ENCODE results near the gene ARL4D.
"Not testable (repeated sequence)": the region's sequence is repeated elsewhere in the genome, so short reads cannot be mapped to it uniquely, and the experiment has no call there.

The ARL4D gene

DNA sequence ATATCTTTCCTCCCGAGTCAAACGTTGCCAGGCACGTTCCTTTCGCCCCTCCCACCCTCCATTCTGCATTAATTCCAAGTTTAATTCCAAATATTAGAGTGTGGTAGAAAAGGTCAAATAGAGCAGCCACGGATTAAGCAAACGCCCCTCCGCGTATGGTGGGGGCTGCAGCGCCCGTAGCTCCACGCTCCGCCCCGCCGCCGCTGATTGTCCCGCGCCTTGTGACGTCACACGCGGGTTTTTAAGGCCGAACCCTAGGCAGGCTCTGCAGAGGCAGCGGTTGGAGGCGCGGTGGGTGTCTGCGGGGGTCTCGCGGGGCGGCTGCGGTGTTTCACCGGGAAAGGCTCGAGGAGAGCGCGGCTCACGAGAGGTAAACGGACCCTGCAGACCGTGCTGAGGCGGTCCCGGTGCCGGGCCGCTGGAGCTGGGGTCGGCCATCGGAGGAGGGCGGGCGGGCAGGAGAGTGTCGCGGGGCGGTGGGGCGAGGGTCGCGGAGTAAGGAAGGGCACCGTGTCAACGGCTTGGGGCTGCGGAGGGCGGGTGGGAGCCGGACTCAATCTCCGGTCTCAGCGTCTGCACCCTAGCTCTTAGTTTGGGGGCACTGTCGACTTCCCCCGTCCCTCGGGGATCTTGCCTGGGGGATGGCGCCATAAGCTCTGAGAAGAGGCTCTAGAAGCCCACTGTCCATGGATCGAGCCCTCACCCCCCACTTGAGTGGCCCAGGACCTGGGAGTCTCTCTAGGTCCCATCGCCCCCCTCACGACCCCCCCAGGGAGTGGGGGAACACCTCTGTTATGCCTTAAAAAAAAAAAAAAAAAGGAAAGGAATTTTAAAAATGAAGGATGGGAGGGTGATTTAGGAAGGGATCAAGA is at the start of gene ARL4D:
TSS of gene ARL4D (plus strand) at position 270 of the 872 bp plus-strand sequence. CDS start 740 bp downstream, outside the sequence.
- DNase-seq = peak; percentile 85 to 87

DNA sequence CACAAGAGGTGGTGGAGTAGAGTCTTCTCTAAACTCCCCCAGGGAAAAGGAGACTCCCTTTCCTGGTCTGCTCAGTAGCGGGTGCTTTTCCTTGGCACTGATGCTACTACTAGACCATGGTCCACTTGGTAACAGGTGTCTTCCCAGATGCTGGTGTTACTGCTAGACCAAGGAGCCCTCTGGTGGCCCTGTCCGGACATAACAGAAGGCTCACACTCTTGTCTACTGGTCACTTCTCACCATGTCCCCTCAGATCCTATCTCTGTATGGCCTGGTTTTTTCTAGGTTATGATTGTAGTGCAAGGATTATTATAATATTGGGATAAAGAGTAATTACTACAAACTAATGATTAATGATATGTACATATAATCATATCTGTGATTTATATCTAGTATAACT is 49.7 kb upstream of the ARL4D start:
- DNase-seq = no peak

DNA sequence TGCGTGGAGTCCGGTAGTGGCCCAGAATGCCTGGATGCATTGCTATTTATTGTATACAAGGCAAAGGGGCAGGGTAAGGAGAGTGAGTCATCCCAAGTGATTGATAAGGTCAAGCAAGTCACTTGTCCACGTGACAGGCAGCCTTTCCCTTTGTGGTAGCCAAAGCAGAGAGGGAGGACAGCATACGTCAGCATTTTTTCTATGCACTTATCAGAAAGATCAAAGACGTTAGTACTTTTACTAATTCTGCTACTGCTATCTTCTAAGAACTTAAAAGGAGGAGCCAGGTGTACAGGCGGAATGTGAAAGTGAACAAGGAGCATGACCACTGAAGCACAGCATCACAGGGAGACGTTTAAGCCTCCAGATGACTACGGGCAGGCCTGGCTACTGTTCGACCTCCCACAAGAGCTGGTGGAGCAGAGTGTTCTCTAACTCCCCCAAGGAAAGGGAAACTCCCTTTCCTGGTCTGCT is 47.9 kb upstream of the ARL4D start:
- no peak for DNase-seq

DNA sequence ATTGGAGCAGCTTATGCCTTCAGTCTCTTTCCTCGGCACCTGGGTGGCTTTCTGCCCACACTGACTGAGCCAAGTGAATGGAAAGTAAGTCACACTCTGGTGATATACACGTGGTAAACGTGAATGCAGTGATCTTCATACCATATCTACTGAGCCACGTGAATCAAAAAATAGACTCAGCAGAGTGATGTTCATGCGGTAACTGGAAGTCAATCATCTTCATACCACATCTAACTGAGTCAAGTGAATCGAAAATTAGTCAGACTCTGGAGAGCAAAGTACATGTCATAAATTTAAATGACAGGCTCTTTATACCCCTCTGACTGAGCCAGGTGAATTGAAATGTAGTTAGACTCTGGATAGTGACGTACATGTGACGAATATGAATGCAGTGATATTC is 47.1 kb upstream of the ARL4D start:
- no peak for DNase-seq

DNA sequence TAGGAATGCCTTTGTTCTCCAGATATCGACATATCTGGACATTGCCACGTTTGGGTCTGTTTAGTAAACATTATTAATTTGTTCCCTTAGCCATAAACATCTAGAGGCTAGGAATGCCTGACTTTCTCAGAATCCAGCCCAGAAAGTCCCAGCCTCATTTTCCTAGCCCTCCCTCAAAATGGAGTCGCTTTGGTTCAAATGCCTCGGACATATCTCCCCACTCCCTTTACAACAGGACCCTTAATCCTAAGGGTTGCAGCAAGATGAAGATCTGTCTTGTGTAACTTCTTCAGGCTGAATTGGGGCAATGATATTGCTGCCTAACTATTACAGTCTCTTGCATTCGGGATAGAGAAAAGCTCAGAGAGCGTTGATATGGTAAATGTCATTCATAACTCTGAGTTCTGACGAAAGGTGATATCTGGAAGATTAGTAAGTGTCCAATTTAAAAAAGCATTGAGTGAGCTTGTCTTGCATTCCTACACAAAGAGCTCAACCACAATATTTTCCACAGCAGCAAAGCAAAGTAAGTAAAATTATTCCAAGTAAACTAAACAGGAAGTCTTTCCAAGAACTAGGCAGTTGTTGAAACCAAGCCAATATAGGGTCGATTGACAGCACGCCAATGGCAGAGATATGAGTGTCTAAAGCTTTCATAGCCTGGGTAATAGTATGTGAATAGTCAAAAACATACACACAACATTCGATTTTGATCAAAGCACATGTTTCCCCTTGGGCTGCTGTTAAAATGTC is 46.0 kb upstream of the ARL4D start:
- DNase-seq = no peak

DNA sequence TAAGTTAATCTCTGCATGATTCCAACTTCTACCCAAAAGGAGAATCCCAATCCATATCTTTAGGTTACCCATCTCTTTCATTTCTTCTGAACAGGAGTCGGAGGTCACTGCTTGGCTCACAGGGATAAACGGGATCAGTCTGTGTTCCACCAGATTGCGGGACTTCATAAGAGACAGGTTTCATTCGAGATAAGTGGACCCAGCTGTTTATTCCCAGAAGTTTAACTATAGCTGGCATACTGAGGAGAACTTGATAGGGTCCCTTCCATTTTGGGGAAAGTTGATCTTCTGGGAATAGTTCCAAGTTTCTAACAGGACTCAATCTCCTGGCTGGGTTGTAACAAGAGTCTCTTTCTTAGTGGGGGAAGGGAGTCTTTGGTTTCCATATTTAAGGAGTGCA is 45.4 kb upstream of the ARL4D start:
- no peak for DNase-seq

DNA sequence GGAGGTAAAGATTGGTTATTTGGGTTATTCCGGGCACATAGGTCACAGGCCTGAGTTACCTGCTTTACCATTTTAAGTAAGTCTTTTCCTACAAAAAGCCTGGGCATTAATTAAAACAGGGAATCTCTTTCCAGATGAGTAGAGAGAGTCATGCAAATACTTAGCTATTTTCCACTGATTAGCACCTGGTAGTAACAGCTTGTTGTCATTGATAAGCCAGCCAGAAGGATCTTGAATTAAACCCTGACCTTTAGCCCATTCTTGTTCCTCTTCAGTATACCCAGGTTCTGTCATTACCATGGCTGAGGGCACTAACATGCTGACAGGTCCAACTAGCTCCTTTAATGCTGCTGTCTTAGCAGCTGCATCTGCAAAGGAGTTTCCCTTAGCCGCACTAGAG is 44.4 kb upstream of the ARL4D start:
- no peak for DNase-seq

GRCh38 chr17:43356450-43356849 is 42.3 kb upstream of the ARL4D start:
- DNase-seq = no peak

GRCh38 chr17:43356999-43357398 is 41.8 kb upstream of the ARL4D start:
- DNase-seq = no peak

DNA sequence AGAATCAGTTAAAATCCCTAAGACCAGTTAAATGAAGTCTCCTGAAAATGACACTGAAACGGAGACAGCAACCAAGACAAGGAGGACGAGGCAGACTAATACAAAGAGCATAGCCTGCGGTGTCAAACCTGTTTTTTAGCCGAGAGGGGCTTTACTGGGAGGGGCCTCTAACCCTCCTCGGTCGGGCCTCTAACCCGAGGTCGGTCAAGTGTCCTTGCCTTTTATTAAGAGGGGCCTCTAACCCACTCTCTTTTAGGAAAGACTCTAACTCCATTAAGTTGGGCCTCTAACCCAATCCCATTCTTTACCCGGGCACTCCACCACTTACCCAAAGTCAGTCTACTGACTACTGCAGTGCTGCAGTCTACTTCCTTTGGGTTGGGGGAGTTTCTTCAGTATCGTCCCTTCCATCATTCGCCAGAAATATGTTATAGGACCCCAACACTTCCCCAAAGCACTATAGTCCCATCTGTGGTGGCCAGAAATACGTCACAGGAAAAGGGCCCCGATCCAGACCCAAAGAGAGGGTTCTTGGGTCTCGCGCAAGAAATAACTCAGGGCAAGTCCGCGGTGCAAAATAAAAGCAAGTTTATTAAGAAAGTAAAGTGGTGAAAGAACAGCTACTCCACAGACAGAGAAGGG is 39.2 kb upstream of the ARL4D start:
- DNase-seq = peak; percentile 5 to 16

- peak; percentile 87 to 89 for DNase-seq
These were observed 38.4 kb upstream of the ARL4D start for GRCh38 chr17:43360376-43360738.

GRCh38 chr17:43360739-43361505 is 37.9 kb upstream of the ARL4D start:
- peak; percentile 96 to 97 for DNase-seq

DNA sequence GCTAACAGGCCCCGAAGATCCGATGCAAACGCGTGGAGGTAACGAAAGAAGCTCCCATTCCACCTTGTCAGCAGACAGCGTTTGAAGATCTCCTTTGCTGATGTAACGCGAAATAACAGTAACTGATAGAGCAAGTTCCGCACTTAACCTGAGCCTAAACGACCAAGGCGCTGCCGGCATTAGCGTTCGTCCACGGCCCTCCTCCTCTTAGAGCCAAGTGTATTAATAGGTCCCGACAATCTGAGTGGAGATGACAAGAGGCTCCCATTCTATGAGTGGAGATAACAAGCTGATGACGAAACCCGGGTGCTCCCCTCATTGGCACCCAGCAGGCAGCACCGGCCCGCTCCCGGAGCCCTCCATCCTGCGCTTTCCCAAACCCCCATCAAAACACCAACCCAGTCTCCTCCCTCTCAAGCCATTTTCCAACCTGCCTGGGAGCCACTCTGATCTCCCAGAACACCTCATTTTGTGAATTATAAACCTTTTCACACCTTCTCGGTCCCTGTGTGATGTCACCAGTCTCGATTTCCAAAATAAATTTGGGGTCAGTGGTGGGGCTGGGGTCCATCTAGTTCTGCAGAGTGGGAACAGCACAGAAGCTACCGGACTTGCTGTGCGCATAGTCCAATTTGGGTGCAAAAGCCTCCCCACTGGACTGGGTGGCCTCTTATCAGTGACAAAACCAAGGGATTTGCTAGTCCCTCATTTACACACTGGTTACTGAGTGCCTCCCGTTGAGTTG is 35.4 kb upstream of the ARL4D start:
- no peak for DNase-seq

DNA sequence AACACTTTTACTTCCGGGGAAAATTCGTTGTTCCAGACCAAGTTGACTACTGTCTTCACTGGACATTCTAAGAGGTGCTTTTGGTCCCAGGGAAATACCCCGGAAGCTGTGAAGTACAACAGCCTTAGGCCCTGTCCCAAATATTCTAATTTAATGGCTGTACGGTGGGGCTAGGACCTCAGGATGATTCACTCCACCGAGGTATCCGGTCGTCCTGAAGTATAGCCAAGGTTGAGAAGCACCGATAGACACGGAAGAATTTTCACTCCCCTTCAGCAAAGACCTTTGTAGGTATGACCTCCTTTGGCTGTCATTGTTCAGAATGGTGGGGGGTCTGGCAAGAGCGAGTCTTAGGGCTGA is 34.9 kb upstream of the ARL4D start:
- no peak for DNase-seq

- no peak for DNase-seq
These were observed 33.4 kb upstream of the ARL4D start for GRCh38 chr17:43365356-43365755.

DNA sequence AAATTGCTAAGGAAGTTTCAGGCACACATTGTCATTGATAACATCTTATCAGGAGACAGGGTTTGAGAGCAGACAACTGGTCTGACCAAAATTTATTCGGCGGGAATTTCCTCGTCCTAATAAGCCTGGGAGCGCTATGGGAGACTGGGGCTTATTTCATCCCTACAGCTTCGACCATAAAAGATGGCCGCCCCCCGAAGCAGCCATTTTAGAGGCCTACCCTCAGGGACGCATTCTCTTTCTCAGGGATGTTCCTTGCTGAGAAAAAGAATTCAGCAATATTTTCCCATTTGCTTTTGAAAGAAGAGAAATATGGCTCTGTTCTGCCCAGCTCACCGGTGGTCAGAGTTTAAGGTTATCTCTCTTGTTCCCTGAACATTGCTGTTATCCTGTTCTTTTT is 32.9 kb upstream of the ARL4D start:
- not testable (repeated sequence) for DNase-seq

DNA sequence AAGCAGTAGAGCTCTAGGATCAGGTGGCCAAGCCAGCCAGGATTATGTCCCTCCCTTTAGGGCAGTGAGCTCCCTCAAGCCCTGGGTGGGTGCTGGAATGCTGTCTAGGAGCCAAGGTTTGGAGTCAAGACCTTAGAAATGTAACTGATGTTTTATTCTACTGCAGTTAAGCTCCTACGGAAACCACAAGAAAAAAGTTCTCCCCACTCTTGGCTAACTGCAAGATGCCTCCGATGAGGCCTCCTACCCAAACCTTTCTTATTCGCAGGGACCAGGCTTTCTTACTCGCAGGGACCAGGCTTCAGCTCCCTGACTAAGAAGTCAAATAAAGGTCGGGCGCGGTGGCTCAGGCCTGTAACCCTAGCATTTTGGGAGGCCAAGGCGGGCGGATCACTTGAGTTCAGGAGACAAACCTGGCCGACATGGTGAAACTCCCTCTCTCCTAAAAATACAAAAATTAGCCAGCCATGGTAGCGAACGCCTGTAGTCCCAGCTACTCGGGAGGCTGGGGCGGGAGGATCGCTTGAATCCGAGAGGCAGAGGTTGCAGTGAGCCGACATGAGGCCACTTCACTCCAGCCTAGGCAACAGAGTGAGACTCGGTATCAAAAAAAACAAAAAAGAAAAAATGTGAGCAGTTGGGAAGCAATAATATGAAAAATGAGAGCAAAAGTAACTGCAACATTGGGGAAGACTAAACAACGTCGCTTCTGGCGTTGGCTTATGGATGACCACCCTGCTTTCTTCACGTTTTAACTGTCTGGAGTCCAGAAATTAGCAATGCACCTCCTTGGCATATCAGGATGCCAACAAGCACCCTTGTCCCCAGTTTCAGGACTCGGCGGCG is 31.7 kb upstream of the ARL4D start:
- DNase-seq = peak in 1 of 2 donors; percentile 1

GRCh38 chr17:43367737-43368242 is 31.0 kb upstream of the ARL4D start:
- peak in 1 of 2 donors; percentile 62 for DNase-seq

DNA sequence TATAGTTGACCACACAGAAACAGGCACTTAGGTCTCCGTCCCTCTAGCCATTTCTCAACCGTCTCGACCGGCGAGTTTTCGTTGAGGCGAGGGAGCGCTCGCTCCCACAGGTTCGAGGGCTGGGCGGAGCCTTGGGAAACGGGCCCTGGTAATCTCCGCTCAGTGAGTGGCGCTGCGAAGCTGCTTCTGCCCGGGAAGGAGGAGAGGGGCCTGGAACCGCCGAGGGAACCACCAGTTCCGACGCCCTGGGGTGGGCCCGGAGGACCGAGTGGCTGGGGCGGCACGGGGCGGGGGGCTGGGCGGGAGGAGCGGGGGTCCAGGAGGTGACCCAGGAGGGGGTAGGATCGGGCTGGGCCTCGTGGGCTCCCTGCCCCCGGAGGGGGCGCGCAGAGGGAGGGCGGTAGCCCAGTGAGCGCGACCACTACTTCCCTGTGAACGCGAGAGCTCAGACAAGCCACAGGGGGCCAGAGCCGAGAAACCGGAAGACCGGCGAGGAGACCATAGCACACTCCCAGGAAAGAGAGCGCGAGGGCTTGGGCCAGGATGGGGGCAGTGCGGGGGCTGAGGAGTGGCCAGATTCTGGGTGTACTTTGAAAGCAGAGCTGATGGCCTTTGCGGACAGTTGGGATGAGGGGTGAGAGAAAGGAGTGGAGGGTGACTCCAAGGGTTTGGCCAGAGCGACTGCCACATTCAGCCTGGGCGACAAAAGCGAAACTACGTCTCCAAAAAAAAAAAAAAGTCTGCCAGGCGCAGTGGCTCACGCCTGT is 29.9 kb upstream of the ARL4D start:
- peak; percentile 65 to 69 for DNase-seq

- DNase-seq = no peak
These were observed 28.8 kb upstream of the ARL4D start for GRCh38 chr17:43369986-43370385.

Data from CD4-positive, alpha-beta T cell treated with Interleukin-1 beta for 1 hour (primary cell).